Mucosa of descending colon (tissue), 3 donors: Measurements from ENCODE around the gene CD48. TPM values are rescaled to one million over a fixed set of nuclear protein-coding genes. Genes with fewer than 3 reads are reported as not detected.
"Not testable (repeated sequence)": the region's sequence is repeated elsewhere in the genome, so short reads cannot be mapped to it uniquely, and the experiment has no call there.

Experiments
- ATAC-seq: fragments of 200-7000 bp; cut with Tn5 transposase; one replicate; pipeline ENCODE4 v1.9.1; 2020; ENCODE audit warnings: mild to moderate bottlenecking, moderate library complexity
- DNase-seq, 3 donors: peaks; one replicate each; pipeline ENCODE4 v3.0.0-alpha.2; 2020
- H3K36me3 ChIP-seq: fragments of 200-600 bp; one replicate; pipeline ENCODE4 v1.8.0; 2021; ENCODE audit warnings: low read depth, mild to moderate bottlenecking
- H3K4me1 ChIP-seq: fragments of 200-600 bp; one replicate; pipeline ENCODE4 v1.8.0; 2021; ENCODE audit warnings: low read depth, mild to moderate bottlenecking
- H3K4me3 ChIP-seq: fragments of 200-600 bp; one replicate; pipeline ENCODE4 v1.8.0; 2021; ENCODE audit warnings: mild to moderate bottlenecking
- H3K9me3 ChIP-seq: fragments of 200-600 bp; one replicate; pipeline ENCODE4 v1.8.0; 2021; ENCODE audit warnings: mild to moderate bottlenecking
- CTCF ChIP-seq: fragments of 200-600 bp; IDR thresholded peaks from one replicate; pipeline ENCODE4 v1.8.0; 2022; ENCODE audit warnings: antibody characterized with exemption, mild to moderate bottlenecking
- intact Hi-C, 2 donors: fragments of 100-400 bp; cut with DNase I in 1 of 2; cut with micrococcal nuclease in 1 of 2; formaldehyde crosslinking; loops; one replicate each; pipeline versions ENCODE4 v1.11.0 to v1.11.1; 2022; cut with DNase I, micrococcal nuclease
- total RNA-seq, 3 donors: library from RNA; stranded (reverse); fragmentation: NEBNext Ultra II Directional in 2 of 3; extraction: Animal tissue kit (Norgen Biotek cat#: 25700) in 2 of 3; gene quantifications; one replicate each; pipeline versions ENCODE4 v1.2.1 to v1.2.4, GENCODE V29; 2021 to 2023
- donor health status: DM: no; HTN: no; CAD: no; lungs with moderate emphysema.
- donor health status: DM: no; HTN: no; CAD: no.
- donor health status: DM: no; HTN: yes; CAD: no.

CD48 gene
- total RNA-seq, 3 donors from 2014 or later = 5.9 to 8.6 (median 6.1) TPM

- intact Hi-C loops = no loop called here
- Histone ChIP-seq H3K9me3 (no peaks in the 10 kb centered on the region), H3K4me3 (no peak overlapping the region), H3K4me1 (no peaks in the 10 kb centered on the region), H3K36me3 (no peaks in the 10 kb centered on the region)
- DNase-seq (peak in 1 of 3 donors; percentile 24), ATAC-seq (no peak)
- TF ChIP-seq CTCF = no peak
Observed at GRCh38 chr1:160652924-160653619, 58.5 kb downstream of the CD48 start.

GRCh38 chr1:160652065-160652641 lies 59.5 kb downstream of the CD48 start:
- intact Hi-C loops, H3K36me3 ChIP-seq, ATAC-seq, DNase-seq, H3K4me1 ChIP-seq, H3K4me3 ChIP-seq, H3K9me3 ChIP-seq: not testable (repeated sequence)

GRCh38 chr1:160651433-160652064 lies 60.1 kb downstream of the CD48 start:
- Histone ChIP-seq H3K4me3 (no peak overlapping the region), H3K9me3 (no peaks in the 10 kb centered on the region), H3K36me3 (no peaks in the 10 kb centered on the region), H3K4me1 (no peaks in the 10 kb centered on the region)
- DNase-seq = no peak
- no peak for TF ChIP-seq CTCF
- ATAC-seq = peak; percentile 43
- intact Hi-C loops = no loop called here

GRCh38 chr1:160647329-160647720 lies 64.3 kb downstream of the CD48 start:
- Histone ChIP-seq H3K36me3 (no peaks in the 10 kb centered on the region), H3K4me1 (no peaks in the 10 kb centered on the region), H3K9me3 (no peaks in the 10 kb centered on the region), H3K4me3 (no peak overlapping the region)
- intact Hi-C loops = no loop called here
- TF ChIP-seq CTCF = no peak
- ATAC-seq (peak; percentile 13), DNase-seq (no peak)

- no peaks in the 10 kb centered on the region for H3K36me3 ChIP-seq
- H3K4me1 ChIP-seq = no peaks in the 10 kb centered on the region
- TF ChIP-seq CTCF = no peak
- DNase-seq = peak in 2 of 3 donors; percentile 34
- H3K9me3 ChIP-seq = no peaks in the 10 kb centered on the region
- intact Hi-C loops = no loop called here
- H3K4me3 ChIP-seq = no peak within 1 kb of the TSS
- peak; percentile 63 for ATAC-seq
Observed at GRCh38 chr1:160646711-160647328, 64.8 kb downstream of the CD48 start, which contains the start of gene SLAMF1. TSS of gene SLAMF1 (minus strand) at chr1:160647044. CDS start at chr1:160646945, 99 bp downstream.

GRCh38 chr1:160646180-160646579 lies 65.4 kb downstream of the CD48 start:
- TF ChIP-seq CTCF = no peak
- Histone ChIP-seq H3K4me3 (no peak overlapping the region), H3K36me3 (no peaks in the 10 kb centered on the region), H3K9me3 (no peaks in the 10 kb centered on the region), H3K4me1 (no peaks in the 10 kb centered on the region)
- intact Hi-C loops = no loop called here
- ATAC-seq (peak; percentile 23), DNase-seq (no peak)
